ENCODE results near the gene SEC24D.
A peak's percentile ranks its signal among the peaks of the same experiment; 100 is the strongest.
"Not testable (repeated sequence)": the region's sequence is repeated elsewhere in the genome, so short reads cannot be mapped to it uniquely, and the experiment has no call there.

The SEC24D gene

GRCh38 chr4:118811832-118812231, 24.1 kb downstream of the SEC24D start:
- H3K79me2 ChIP-seq (ENCODE audit: control insufficient read depth, insufficient read depth, low read length, unreplicated experiment) = peaks cover 72% of the 10 kb centered on the region
- H3K36me3 ChIP-seq (ENCODE audit: insufficient read depth, low read length) = peaks cover 76% of the 10 kb centered on the region
- H3K4me3 ChIP-seq (ENCODE audit: low read depth, low read length) = no peak overlapping the region

GRCh38 chr4:118810991-118811764, 24.7 kb downstream of the SEC24D start:
- Histone ChIP-seq H3K79me2 (ENCODE audit: control insufficient read depth, insufficient read depth, low read length, unreplicated experiment) (peaks cover 73% of the 10 kb centered on the region), H3K4me3 (ENCODE audit: low read depth, low read length) (no peak overlapping the region), H3K27me3 (ENCODE audit: insufficient read depth, low read length) (no peaks in the 10 kb centered on the region), H3K4me1 (ENCODE audit: control insufficient read depth, insufficient read depth, low read length, unreplicated experiment) (peaks cover 22% of the 10 kb centered on the region), H3K36me3 (ENCODE audit: insufficient read depth, low read length) (peaks cover 77% of the 10 kb centered on the region), H3K27ac (ENCODE audit: low read depth, low read length) (peak overlapping the region; percentile 83), H2AFZ (ENCODE audit: low read length, unreplicated experiment) (no peak overlapping the region)

More at GRCh38 chr4:118811832-118812231, 24.1 kb downstream of the SEC24D start:
- Histone ChIP-seq H2AFZ (ENCODE audit: low read length, unreplicated experiment) (no peak overlapping the region), H3K27ac (ENCODE audit: low read depth, low read length) (peak overlapping the region; percentile 83), H3K4me1 (ENCODE audit: control insufficient read depth, insufficient read depth, low read length, unreplicated experiment) (peaks cover 22% of the 10 kb centered on the region), H3K27me3 (ENCODE audit: insufficient read depth, low read length) (no peaks in the 10 kb centered on the region)

GRCh38 chr4:118807659-118808058, 28.3 kb downstream of the SEC24D start:
- H3K79me2 ChIP-seq (ENCODE audit: control insufficient read depth, insufficient read depth, low read length, unreplicated experiment) = peaks cover 66% of the 10 kb centered on the region
- H3K27me3 ChIP-seq (ENCODE audit: insufficient read depth, low read length) = no peaks in the 10 kb centered on the region
- no peak overlapping the region for H2AFZ ChIP-seq (ENCODE audit: low read length, unreplicated experiment)
- H3K4me1 ChIP-seq (ENCODE audit: control insufficient read depth, insufficient read depth, low read length, unreplicated experiment) = peaks cover 22% of the 10 kb centered on the region
- no peak overlapping the region for H3K4me3 ChIP-seq (ENCODE audit: low read depth, low read length)
- H3K36me3 ChIP-seq (ENCODE audit: insufficient read depth, low read length) = peaks cover 58% of the 10 kb centered on the region
- H3K27ac ChIP-seq (ENCODE audit: low read depth, low read length) = no peak overlapping the region

- Histone ChIP-seq H2AFZ (ENCODE audit: low read length, unreplicated experiment) (no peak overlapping the region), H3K4me3 (ENCODE audit: low read depth, low read length) (no peak overlapping the region), H3K79me2 (ENCODE audit: control insufficient read depth, insufficient read depth, low read length, unreplicated experiment) (peaks cover 67% of the 10 kb centered on the region), H3K27ac (ENCODE audit: low read depth, low read length) (no peak overlapping the region), H3K27me3 (ENCODE audit: insufficient read depth, low read length) (no peaks in the 10 kb centered on the region), H3K36me3 (ENCODE audit: insufficient read depth, low read length) (peaks cover 46% of the 10 kb centered on the region), H3K4me1 (ENCODE audit: control insufficient read depth, insufficient read depth, low read length, unreplicated experiment) (peaks cover 14% of the 10 kb centered on the region)
These were observed 32.7 kb downstream of the SEC24D start for GRCh38 chr4:118803253-118803652.

- no peak overlapping the region for H3K4me3 ChIP-seq (ENCODE audit: low read depth, low read length)
- H3K79me2 ChIP-seq (ENCODE audit: control insufficient read depth, insufficient read depth, low read length, unreplicated experiment) = peaks cover 63% of the 10 kb centered on the region
- H3K36me3 ChIP-seq (ENCODE audit: insufficient read depth, low read length) = peaks cover 40% of the 10 kb centered on the region
- no peaks in the 10 kb centered on the region for H3K27me3 ChIP-seq (ENCODE audit: insufficient read depth, low read length)
- H3K4me1 ChIP-seq (ENCODE audit: control insufficient read depth, insufficient read depth, low read length, unreplicated experiment) = peaks cover 19% of the 10 kb centered on the region
- H3K27ac ChIP-seq (ENCODE audit: low read depth, low read length) = peak overlapping the region; percentile 11; the same call in 1 of the 2 replicates
- no peak overlapping the region for H2AFZ ChIP-seq (ENCODE audit: low read length, unreplicated experiment)
These were observed 33.9 kb downstream of the SEC24D start for GRCh38 chr4:118801895-118802575.

GRCh38 chr4:118799231-118799942, 36.5 kb downstream of the SEC24D start:
- Histone ChIP-seq H3K36me3 (ENCODE audit: insufficient read depth, low read length) (peaks cover 48% of the 10 kb centered on the region), H2AFZ (ENCODE audit: low read length, unreplicated experiment) (no peak overlapping the region), H3K79me2 (ENCODE audit: control insufficient read depth, insufficient read depth, low read length, unreplicated experiment) (peaks cover 67% of the 10 kb centered on the region), H3K27ac (ENCODE audit: low read depth, low read length) (peak overlapping the region; percentile 19), H3K27me3 (ENCODE audit: insufficient read depth, low read length) (no peaks in the 10 kb centered on the region), H3K4me3 (ENCODE audit: low read depth, low read length) (no peak overlapping the region), H3K4me1 (ENCODE audit: control insufficient read depth, insufficient read depth, low read length, unreplicated experiment) (peaks cover 19% of the 10 kb centered on the region)

- Histone ChIP-seq H3K79me2 (ENCODE audit: control insufficient read depth, insufficient read depth, low read length, unreplicated experiment) (peaks cover 68% of the 10 kb centered on the region), H2AFZ (ENCODE audit: low read length, unreplicated experiment) (no peak overlapping the region), H3K4me1 (ENCODE audit: control insufficient read depth, insufficient read depth, low read length, unreplicated experiment) (peaks cover 19% of the 10 kb centered on the region), H3K27me3 (ENCODE audit: insufficient read depth, low read length) (no peaks in the 10 kb centered on the region), H3K36me3 (ENCODE audit: insufficient read depth, low read length) (peaks cover 50% of the 10 kb centered on the region), H3K27ac (ENCODE audit: low read depth, low read length) (peak overlapping the region; percentile 19; the same call in 1 of the 2 replicates), H3K4me3 (ENCODE audit: low read depth, low read length) (no peak overlapping the region)
These were observed 37.3 kb downstream of the SEC24D start for GRCh38 chr4:118798658-118799057.

GRCh38 chr4:118797558-118798142, 38.3 kb downstream of the SEC24D start:
- H3K36me3 ChIP-seq (ENCODE audit: insufficient read depth, low read length) = peaks cover 50% of the 10 kb centered on the region
- peaks cover 19% of the 10 kb centered on the region for H3K4me1 ChIP-seq (ENCODE audit: control insufficient read depth, insufficient read depth, low read length, unreplicated experiment)
- H3K27me3 ChIP-seq (ENCODE audit: insufficient read depth, low read length) = no peaks in the 10 kb centered on the region
- peaks cover 63% of the 10 kb centered on the region for H3K79me2 ChIP-seq (ENCODE audit: control insufficient read depth, insufficient read depth, low read length, unreplicated experiment)
- H2AFZ ChIP-seq (ENCODE audit: low read length, unreplicated experiment) = no peak overlapping the region
- peak overlapping the region; percentile 59 for H3K27ac ChIP-seq (ENCODE audit: low read depth, low read length)
- no peak overlapping the region for H3K4me3 ChIP-seq (ENCODE audit: low read depth, low read length)

GRCh38 chr4:118791690-118792446, 44.1 kb downstream of the SEC24D start:
- peaks cover 60% of the 10 kb centered on the region for H3K79me2 ChIP-seq (ENCODE audit: control insufficient read depth, insufficient read depth, low read length, unreplicated experiment)
- not testable (repeated sequence) for H2AFZ ChIP-seq (ENCODE audit: low read length, unreplicated experiment); H3K27ac ChIP-seq (ENCODE audit: low read depth, low read length); H3K27me3 ChIP-seq (ENCODE audit: insufficient read depth, low read length); H3K4me3 ChIP-seq (ENCODE audit: low read depth, low read length)
- peaks cover 63% of the 10 kb centered on the region for H3K36me3 ChIP-seq (ENCODE audit: insufficient read depth, low read length)
- peaks cover 18% of the 10 kb centered on the region for H3K4me1 ChIP-seq (ENCODE audit: control insufficient read depth, insufficient read depth, low read length, unreplicated experiment)

GRCh38 chr4:118790544-118790943, 45.4 kb downstream of the SEC24D start:
- H2AFZ ChIP-seq (ENCODE audit: low read length, unreplicated experiment) = no peak overlapping the region
- H3K4me3 ChIP-seq (ENCODE audit: low read depth, low read length) = no peak overlapping the region
- H3K27ac ChIP-seq (ENCODE audit: low read depth, low read length) = no peak overlapping the region
- H3K79me2 ChIP-seq (ENCODE audit: control insufficient read depth, insufficient read depth, low read length, unreplicated experiment) = peaks cover 51% of the 10 kb centered on the region
- peaks cover 49% of the 10 kb centered on the region for H3K36me3 ChIP-seq (ENCODE audit: insufficient read depth, low read length)
- peaks cover 31% of the 10 kb centered on the region for H3K4me1 ChIP-seq (ENCODE audit: control insufficient read depth, insufficient read depth, low read length, unreplicated experiment)
- H3K27me3 ChIP-seq (ENCODE audit: insufficient read depth, low read length) = no peaks in the 10 kb centered on the region

Data from ACC112 (cell line).